Omental fat pad (tissue), 4 donors: Measurements from ENCODE around the gene AGPAT3. TPM values are rescaled to one million over a fixed set of nuclear protein-coding genes. Genes with fewer than 3 reads are reported as not detected.

ENCODE experiments used
- ATAC-seq: fragments of 150-250 bp; one replicate; pipeline ENCODE4 v1.9.1; 2016; ENCODE audit warnings: mild to moderate bottlenecking, moderate library complexity; ENCODE audit not compliant: low FRiP score
- DNase-seq: peaks from one replicate; pipeline ENCODE4 v3.0.0-alpha.2; 2019; ENCODE audit warnings: low spot score
- total RNA-seq, 4 donors: library from RNA; depleted of rRNA; stranded (reverse); fragments of >200 nt; gene quantifications; one replicate each; pipeline ENCODE4 v1.1.0, GENCODE V29; 2016
- TF ChIP-seq, protein P1 (sequence below), 3 donors: fragments of 450-650 bp; IDR thresholded peaks; one replicate each; pipeline ENCODE4 v1.5.1; 2016 to 2017; ENCODE audit warnings: antibody characterized with exemption in 3 of 3, mild to moderate bottlenecking in 3 of 3, moderate library complexity in 2 of 3

The AGPAT3 gene
- total RNA-seq, 4 donors from 2014 or later: 29.7 to 47.0 (median 43.3) TPM

DNA sequence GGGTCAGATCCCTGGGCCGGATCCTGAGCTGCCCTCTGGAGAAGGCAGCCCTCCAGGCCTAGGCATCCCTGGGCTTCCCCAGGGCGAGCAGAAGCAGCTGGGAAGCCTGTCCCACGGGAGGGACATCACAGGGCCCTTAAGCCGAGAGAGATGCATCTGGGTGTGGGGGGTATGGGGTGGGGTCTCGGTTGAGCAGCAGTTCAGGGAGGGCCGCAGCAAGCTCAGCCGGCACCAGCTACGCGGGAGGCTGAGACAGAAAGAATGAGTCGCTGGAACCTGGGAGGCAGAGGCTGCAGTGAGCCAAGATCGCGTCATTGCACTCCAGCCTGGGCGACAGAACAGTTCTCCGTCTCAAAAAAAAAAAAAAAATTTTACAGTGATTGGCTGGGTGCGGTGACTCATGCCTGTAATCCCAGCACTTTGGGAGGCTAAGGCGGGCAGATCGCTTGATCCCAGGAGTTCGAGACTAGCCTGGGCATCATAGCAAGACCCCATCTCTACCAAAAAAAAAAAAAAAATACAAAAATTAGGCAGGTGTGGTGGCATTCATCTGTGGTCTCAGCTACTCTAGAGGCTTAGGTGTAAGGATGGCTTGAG, 37.9 kb upstream of the AGPAT3 start:
- ATAC-seq (peak; percentile 39), DNase-seq (no peak)
- TF ChIP-seq, protein P1, sequence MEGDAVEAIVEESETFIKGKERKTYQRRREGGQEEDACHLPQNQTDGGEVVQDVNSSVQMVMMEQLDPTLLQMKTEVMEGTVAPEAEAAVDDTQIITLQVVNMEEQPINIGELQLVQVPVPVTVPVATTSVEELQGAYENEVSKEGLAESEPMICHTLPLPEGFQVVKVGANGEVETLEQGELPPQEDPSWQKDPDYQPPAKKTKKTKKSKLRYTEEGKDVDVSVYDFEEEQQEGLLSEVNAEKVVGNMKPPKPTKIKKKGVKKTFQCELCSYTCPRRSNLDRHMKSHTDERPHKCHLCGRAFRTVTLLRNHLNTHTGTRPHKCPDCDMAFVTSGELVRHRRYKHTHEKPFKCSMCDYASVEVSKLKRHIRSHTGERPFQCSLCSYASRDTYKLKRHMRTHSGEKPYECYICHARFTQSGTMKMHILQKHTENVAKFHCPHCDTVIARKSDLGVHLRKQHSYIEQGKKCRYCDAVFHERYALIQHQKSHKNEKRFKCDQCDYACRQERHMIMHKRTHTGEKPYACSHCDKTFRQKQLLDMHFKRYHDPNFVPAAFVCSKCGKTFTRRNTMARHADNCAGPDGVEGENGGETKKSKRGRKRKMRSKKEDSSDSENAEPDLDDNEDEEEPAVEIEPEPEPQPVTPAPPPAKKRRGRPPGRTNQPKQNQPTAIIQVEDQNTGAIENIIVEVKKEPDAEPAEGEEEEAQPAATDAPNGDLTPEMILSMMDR (IDR thresholded peaks at IDR 0.05): no peak

DNA sequence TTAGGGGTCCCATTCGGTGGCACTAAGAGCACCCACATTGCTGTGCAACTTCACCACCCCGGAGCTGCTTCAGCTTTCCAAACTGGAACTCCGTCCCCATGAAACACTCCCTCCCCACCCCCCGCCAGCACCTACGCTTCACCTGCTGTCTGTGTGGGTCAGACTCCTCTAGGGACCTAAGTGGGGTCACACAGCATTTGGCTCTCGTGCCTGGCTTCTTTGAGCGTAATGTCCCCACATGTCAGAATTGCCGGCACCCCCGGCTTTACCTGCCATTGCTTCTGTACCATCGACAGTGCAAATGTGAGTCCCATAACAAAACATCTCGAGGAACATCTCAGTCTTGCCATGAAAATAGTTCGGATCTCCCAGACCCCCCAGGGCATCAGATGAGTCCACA, 35.9 kb upstream of the AGPAT3 start:
- no peak for DNase-seq
- TF ChIP-seq, protein P1 (IDR thresholded peaks at IDR 0.05): no peak
- no peak for ATAC-seq

DNA sequence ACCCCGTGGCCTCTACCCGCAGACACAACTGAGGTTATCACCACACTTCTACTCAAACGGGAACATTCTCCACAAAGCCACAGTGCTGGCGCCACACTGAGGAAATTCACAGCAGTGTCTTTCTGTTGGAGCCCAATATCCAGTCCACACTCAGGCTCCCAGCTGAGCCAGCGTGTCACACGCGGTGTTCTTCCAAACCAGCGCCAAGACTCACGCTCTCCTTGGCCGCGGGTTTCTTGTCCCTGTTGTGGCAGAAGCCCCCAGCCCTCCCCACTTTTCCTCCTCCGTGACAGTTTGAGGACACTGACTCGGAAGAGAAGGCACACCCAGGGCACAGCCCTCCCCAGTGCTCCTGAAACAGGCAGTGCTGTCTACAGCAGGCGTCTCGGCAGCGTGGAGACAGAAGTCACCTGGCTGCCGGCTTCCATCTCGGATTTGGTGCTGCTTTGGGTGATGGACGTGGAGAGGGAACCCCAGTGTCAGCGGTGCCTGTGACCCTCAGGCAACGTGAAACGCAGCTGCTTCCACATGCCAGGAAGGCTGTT, 35.4 kb upstream of the AGPAT3 start:
- TF ChIP-seq, protein P1 (IDR thresholded peaks at IDR 0.05): no peak
- no peak for ATAC-seq
- no peak for DNase-seq

DNA sequence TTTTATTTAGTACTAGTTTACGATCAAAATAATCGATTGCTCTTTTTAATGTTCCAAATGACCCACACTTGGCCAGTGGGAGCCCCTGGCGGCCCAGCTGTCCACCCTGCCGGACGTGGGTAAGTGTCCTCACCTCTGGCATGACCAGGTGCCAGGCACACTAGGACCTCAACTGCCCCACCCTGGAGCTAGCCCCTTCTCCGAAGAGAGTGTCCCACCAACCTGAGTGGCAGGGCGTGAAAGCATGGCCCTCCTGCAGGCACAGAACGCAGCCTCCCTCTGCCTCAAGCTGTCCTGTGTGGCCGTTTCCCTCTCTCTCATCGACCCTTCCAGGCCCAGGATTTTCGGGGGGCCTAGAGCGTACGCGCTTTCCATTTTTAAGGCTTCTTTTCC, 32.9 kb upstream of the AGPAT3 start:
- ATAC-seq (no peak), DNase-seq (no peak)
- TF ChIP-seq, protein P1 (IDR thresholded peaks at IDR 0.05): no peak

DNA sequence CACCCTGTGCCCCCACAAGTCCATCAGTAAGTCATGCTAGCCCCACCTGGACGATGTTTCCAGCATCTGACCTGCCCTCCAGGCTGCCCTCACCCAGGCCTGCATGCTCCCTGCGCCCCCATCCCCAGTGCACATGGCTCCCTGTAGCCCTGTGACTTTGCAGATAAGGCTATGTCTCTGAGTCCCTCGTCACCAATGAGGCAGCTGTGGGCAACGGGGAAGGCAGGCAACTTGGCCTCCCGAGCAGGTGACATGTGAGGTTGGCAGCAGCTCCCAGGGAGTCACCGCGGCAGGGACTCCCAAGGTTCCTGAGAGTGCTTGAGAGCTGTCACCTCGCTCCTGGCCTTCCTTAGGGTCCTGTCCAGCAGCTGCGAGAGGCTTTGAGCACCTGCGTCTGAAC, 32.4 kb upstream of the AGPAT3 start:
- no peak for ATAC-seq
- TF ChIP-seq, protein P1 (IDR thresholded peaks at IDR 0.05): no peak
- DNase-seq: no peak

DNA sequence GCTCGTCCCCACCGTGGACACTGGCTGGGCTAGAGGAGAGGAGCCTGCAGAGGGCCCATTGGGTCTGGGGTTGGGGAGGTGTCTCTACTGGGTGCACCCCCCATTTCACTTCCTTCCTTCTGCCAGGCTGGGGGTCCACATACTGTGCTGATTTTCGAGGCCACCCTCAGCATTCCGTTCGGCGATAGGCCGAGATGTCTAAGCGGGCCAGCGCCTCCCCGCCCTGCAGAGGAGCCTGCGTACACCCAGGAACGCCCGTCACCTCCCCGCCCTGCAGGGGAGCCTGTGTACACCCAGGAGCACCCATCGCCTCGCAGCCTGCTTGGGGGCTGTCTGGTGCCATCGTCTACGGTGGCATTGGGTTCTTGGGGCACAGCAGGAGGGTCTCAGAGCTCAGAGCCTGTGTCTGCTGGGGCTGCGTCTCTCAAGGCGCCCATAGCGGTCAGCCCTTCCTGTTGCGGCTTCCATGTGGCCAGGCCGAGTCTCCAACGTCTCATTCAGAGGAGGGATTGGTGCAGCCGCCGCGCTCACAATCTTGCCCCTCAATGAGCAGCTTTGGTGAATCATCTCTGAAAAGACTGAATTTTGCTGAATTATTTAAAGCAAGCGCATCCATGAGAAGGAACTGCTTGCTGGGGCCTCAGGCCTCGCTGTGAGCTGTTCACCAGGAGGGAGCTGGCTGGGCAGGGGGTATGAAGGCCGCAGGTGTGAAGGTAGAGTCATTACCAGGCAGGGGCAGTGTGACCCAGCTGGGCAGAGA, 30.7 kb upstream of the AGPAT3 start:
- ATAC-seq (no peak), DNase-seq (no peak)
- TF ChIP-seq, protein P1 (IDR thresholded peaks at IDR 0.05): no peak

DNA sequence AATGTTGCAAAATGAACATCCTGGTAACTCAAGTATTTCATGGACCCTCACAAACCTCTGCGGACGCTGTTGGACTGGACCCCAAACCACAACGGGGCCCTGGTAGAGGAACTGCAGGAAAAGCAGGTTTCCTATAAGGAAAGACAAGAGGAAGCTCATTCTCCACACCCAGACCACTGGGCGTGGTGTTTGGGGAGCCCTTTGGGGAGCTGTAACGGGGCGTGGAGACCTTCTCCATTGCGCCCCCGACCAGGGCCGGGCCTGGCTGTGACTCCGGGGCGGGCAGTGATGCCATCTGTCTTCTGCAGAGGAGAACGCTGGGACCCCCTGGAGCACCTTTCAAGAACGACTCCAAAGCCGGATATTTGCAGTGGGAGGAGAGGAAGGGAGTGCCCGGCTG, 30.0 kb upstream of the AGPAT3 start:
- TF ChIP-seq, protein P1 (IDR thresholded peaks at IDR 0.05): no peak
- no peak for ATAC-seq
- DNase-seq: no peak
